Measurements from ENCODE around the gene LRFN2. TPM values are rescaled to one million over a fixed set of nuclear protein-coding genes. Genes with fewer than 3 reads are reported as not detected.
A peak's percentile ranks its signal among the peaks of the same experiment; 100 is the strongest.

LRFN2 gene
- total RNA-seq, 1 donor from 2014 or later = not detected

GRCh38 chr6:40492187-40492586, 95.0 kb downstream of the LRFN2 start:
- H3K36me3 Mint-ChIP-seq (ENCODE audit: low read depth) = no peaks in the 10 kb centered on the region
- no peaks in the 10 kb centered on the region for H3K9me3 Mint-ChIP-seq
- H3K27ac Mint-ChIP-seq = no peak overlapping the region
- H3K4me1 Mint-ChIP-seq (ENCODE audit: low read depth) = no peaks in the 10 kb centered on the region
- H3K4me3 Mint-ChIP-seq (ENCODE audit: low read depth) = no peak overlapping the region
- DNase-seq (ENCODE audit: low spot score) = no peak
- intact Hi-C loops (cut with micrococcal nuclease) = no loop called here
- H3K27me3 Mint-ChIP-seq (ENCODE audit: low read depth) = peaks cover 17% of the 10 kb centered on the region

GRCh38 chr6:40490508-40490907, 96.7 kb downstream of the LRFN2 start:
- Mint-ChIP-seq H3K4me1 (ENCODE audit: low read depth) (no peaks in the 10 kb centered on the region), H3K27me3 (ENCODE audit: low read depth) (peaks cover 28% of the 10 kb centered on the region), H3K36me3 (ENCODE audit: low read depth) (no peaks in the 10 kb centered on the region)

GRCh38 chr6:40489798-40490197, 97.4 kb downstream of the LRFN2 start:
- DNase-seq (ENCODE audit: low spot score) = no peak
- Mint-ChIP-seq H3K4me1 (ENCODE audit: low read depth) (peaks cover 2% of the 10 kb centered on the region), H3K9me3 (no peaks in the 10 kb centered on the region), H3K27me3 (ENCODE audit: low read depth) (peaks cover 30% of the 10 kb centered on the region), H3K4me3 (ENCODE audit: low read depth) (no peak overlapping the region), H3K36me3 (ENCODE audit: low read depth) (no peaks in the 10 kb centered on the region), H3K27ac (no peak overlapping the region)
- intact Hi-C loops (cut with micrococcal nuclease) = no loop called here

More at GRCh38 chr6:40490508-40490907, 96.7 kb downstream of the LRFN2 start:
- Mint-ChIP-seq H3K27ac (no peak overlapping the region), H3K9me3 (no peaks in the 10 kb centered on the region), H3K4me3 (ENCODE audit: low read depth) (no peak overlapping the region)
- no peak for DNase-seq (ENCODE audit: low spot score)
- intact Hi-C loops (cut with micrococcal nuclease) = no loop called here

GRCh38 chr6:40486576-40486975, 100.6 kb downstream of the LRFN2 start:
- intact Hi-C loops (cut with micrococcal nuclease) = no loop called here
- H3K27ac Mint-ChIP-seq = no peak overlapping the region
- no peaks in the 10 kb centered on the region for H3K36me3 Mint-ChIP-seq (ENCODE audit: low read depth)
- DNase-seq (ENCODE audit: low spot score) = no peak
- no peak overlapping the region for H3K4me3 Mint-ChIP-seq (ENCODE audit: low read depth)
- no peaks in the 10 kb centered on the region for H3K9me3 Mint-ChIP-seq
- peaks cover 36% of the 10 kb centered on the region for H3K27me3 Mint-ChIP-seq (ENCODE audit: low read depth)
- H3K4me1 Mint-ChIP-seq (ENCODE audit: low read depth) = peaks cover 2% of the 10 kb centered on the region

GRCh38 chr6:40485795-40486194, 101.4 kb downstream of the LRFN2 start:
- Mint-ChIP-seq H3K27ac (no peak overlapping the region), H3K36me3 (ENCODE audit: low read depth) (no peaks in the 10 kb centered on the region), H3K4me1 (ENCODE audit: low read depth) (peaks cover 2% of the 10 kb centered on the region), H3K9me3 (no peaks in the 10 kb centered on the region), H3K4me3 (ENCODE audit: low read depth) (no peak overlapping the region), H3K27me3 (ENCODE audit: low read depth) (peaks cover 36% of the 10 kb centered on the region)
- no peak for DNase-seq (ENCODE audit: low spot score)
- intact Hi-C loops (cut with micrococcal nuclease) = no loop called here

GRCh38 chr6:40485300-40485699, 101.9 kb downstream of the LRFN2 start:
- no peak overlapping the region for H3K4me3 Mint-ChIP-seq (ENCODE audit: low read depth)
- DNase-seq (ENCODE audit: low spot score) = no peak
- no peak overlapping the region for H3K27ac Mint-ChIP-seq
- peaks cover 36% of the 10 kb centered on the region for H3K27me3 Mint-ChIP-seq (ENCODE audit: low read depth)
- intact Hi-C loops (cut with micrococcal nuclease) = no loop called here
- H3K9me3 Mint-ChIP-seq = no peaks in the 10 kb centered on the region
- H3K4me1 Mint-ChIP-seq (ENCODE audit: low read depth) = peaks cover 2% of the 10 kb centered on the region
- H3K36me3 Mint-ChIP-seq (ENCODE audit: low read depth) = no peaks in the 10 kb centered on the region

GRCh38 chr6:40484066-40484465, 103.1 kb downstream of the LRFN2 start:
- Mint-ChIP-seq H3K9me3 (no peaks in the 10 kb centered on the region), H3K27ac (no peak overlapping the region), H3K4me1 (ENCODE audit: low read depth) (peaks cover 2% of the 10 kb centered on the region), H3K4me3 (ENCODE audit: low read depth) (no peak overlapping the region), H3K36me3 (ENCODE audit: low read depth) (no peaks in the 10 kb centered on the region), H3K27me3 (ENCODE audit: low read depth) (peaks cover 29% of the 10 kb centered on the region)
- DNase-seq (ENCODE audit: low spot score) = no peak
- intact Hi-C loops (cut with micrococcal nuclease) = no loop called here

GRCh38 chr6:40482532-40482931, 104.6 kb downstream of the LRFN2 start:
- intact Hi-C loops (cut with micrococcal nuclease) = no loop called here
- Mint-ChIP-seq H3K4me3 (ENCODE audit: low read depth) (no peak overlapping the region), H3K36me3 (ENCODE audit: low read depth) (no peaks in the 10 kb centered on the region), H3K27ac (no peak overlapping the region), H3K9me3 (no peaks in the 10 kb centered on the region), H3K27me3 (ENCODE audit: low read depth) (peaks cover 24% of the 10 kb centered on the region), H3K4me1 (ENCODE audit: low read depth) (peaks cover 9% of the 10 kb centered on the region)
- no peak for DNase-seq (ENCODE audit: low spot score)

GRCh38 chr6:40480678-40481077, 106.5 kb downstream of the LRFN2 start:
- Mint-ChIP-seq H3K36me3 (ENCODE audit: low read depth) (no peaks in the 10 kb centered on the region), H3K4me1 (ENCODE audit: low read depth) (peaks cover 9% of the 10 kb centered on the region), H3K27me3 (ENCODE audit: low read depth) (peaks cover 14% of the 10 kb centered on the region), H3K4me3 (ENCODE audit: low read depth) (no peak overlapping the region), H3K27ac (no peak overlapping the region), H3K9me3 (no peaks in the 10 kb centered on the region)
- intact Hi-C loops (cut with micrococcal nuclease) = no loop called here
- DNase-seq (ENCODE audit: low spot score) = no peak

- intact Hi-C loops (cut with micrococcal nuclease) = no loop called here
Observed at GRCh38 chr6:40479706-40480105, 107.5 kb downstream of the LRFN2 start.

GRCh38 chr6:40477246-40478126, 109.7 kb downstream of the LRFN2 start:
- Mint-ChIP-seq H3K27me3 (ENCODE audit: low read depth) (peaks cover 1% of the 10 kb centered on the region), H3K9me3 (no peaks in the 10 kb centered on the region), H3K4me3 (ENCODE audit: low read depth) (no peak overlapping the region), H3K4me1 (ENCODE audit: low read depth) (peaks cover 8% of the 10 kb centered on the region), H3K27ac (no peak overlapping the region), H3K36me3 (ENCODE audit: low read depth) (no peaks in the 10 kb centered on the region)
- DNase-seq (ENCODE audit: low spot score) = peak; percentile 10
- intact Hi-C loops (cut with micrococcal nuclease) = no loop called here

More at GRCh38 chr6:40479706-40480105, 107.5 kb downstream of the LRFN2 start:
- no peak overlapping the region for H3K4me3 Mint-ChIP-seq (ENCODE audit: low read depth)
- H3K9me3 Mint-ChIP-seq = no peaks in the 10 kb centered on the region
- no peak for DNase-seq (ENCODE audit: low spot score)
- no peaks in the 10 kb centered on the region for H3K36me3 Mint-ChIP-seq (ENCODE audit: low read depth)
- peaks cover 8% of the 10 kb centered on the region for H3K4me1 Mint-ChIP-seq (ENCODE audit: low read depth)
- peaks cover 10% of the 10 kb centered on the region for H3K27me3 Mint-ChIP-seq (ENCODE audit: low read depth)
- H3K27ac Mint-ChIP-seq = no peak overlapping the region

- Mint-ChIP-seq H3K4me1 (ENCODE audit: low read depth) (peaks cover 8% of the 10 kb centered on the region), H3K27me3 (ENCODE audit: low read depth) (peaks cover 1% of the 10 kb centered on the region), H3K9me3 (no peaks in the 10 kb centered on the region), H3K36me3 (ENCODE audit: low read depth) (no peaks in the 10 kb centered on the region), H3K4me3 (ENCODE audit: low read depth) (no peak overlapping the region), H3K27ac (no peak overlapping the region)
- no peak for DNase-seq (ENCODE audit: low spot score)
- intact Hi-C loops (cut with micrococcal nuclease) = no loop called here
Observed at GRCh38 chr6:40476673-40477072, 110.5 kb downstream of the LRFN2 start.

- H3K4me3 Mint-ChIP-seq (ENCODE audit: low read depth) = no peak overlapping the region
- intact Hi-C loops (cut with micrococcal nuclease) = no loop called here
- H3K27me3 Mint-ChIP-seq (ENCODE audit: low read depth) = peaks cover 1% of the 10 kb centered on the region
- no peak for DNase-seq (ENCODE audit: low spot score)
- H3K4me1 Mint-ChIP-seq (ENCODE audit: low read depth) = peaks cover 8% of the 10 kb centered on the region
- H3K27ac Mint-ChIP-seq = no peak overlapping the region
- no peaks in the 10 kb centered on the region for H3K9me3 Mint-ChIP-seq
- no peaks in the 10 kb centered on the region for H3K36me3 Mint-ChIP-seq (ENCODE audit: low read depth)
Observed at GRCh38 chr6:40474937-40475336, 112.2 kb downstream of the LRFN2 start.

Measured in activated T-helper 2 cell treated with anti-CD3 and anti-CD28 coated beads, Interferon-gamma antibody, Interleukin-2, Interleukin-4, amounts not matched to agents 10 μg/mL and 5 μg/mL and 100 μg/mL, durations not matched to agents 14 hours and 24 hours and 36 hours (primary cell).